Measurements from ENCODE around the gene CDCA7L.

CDCA7L gene

DNA sequence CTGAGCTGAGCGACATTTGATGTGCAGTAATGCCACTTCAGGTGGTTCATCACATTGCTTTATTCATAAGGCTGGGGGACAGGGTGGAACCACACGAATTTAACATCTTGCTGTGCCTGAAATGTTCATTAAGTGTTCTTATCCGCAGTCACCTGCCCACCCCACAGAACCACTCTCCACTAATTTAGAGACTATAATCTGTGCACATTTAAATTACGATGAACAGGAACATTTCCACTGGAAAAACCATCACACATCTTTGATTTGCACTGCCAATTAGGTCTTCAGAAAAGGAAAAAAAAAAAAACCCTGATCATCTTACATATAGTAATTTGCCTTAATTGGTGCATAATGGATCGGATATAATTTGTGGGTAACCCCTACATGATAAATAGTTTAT, 2.3 kb downstream of the CDCA7L start:
- H3K27ac ChIP-seq, result no peak overlapping the region
- no peak for DNase-seq
- in situ Hi-C loops (cut with HindIII; ENCODE audit: low pct_ligation_motif_present, low sequenced_read_pairs), result no loop called here
- no peaks in the 10 kb centered on the region for H3K36me3 ChIP-seq (replicated peaks)
- H3K4me3 ChIP-seq (ENCODE audit: low read depth, low read length), result no peak overlapping the region
- H3K27me3 ChIP-seq (replicated peaks), result no peaks in the 10 kb centered on the region
- TF ChIP-seq, protein P1, sequence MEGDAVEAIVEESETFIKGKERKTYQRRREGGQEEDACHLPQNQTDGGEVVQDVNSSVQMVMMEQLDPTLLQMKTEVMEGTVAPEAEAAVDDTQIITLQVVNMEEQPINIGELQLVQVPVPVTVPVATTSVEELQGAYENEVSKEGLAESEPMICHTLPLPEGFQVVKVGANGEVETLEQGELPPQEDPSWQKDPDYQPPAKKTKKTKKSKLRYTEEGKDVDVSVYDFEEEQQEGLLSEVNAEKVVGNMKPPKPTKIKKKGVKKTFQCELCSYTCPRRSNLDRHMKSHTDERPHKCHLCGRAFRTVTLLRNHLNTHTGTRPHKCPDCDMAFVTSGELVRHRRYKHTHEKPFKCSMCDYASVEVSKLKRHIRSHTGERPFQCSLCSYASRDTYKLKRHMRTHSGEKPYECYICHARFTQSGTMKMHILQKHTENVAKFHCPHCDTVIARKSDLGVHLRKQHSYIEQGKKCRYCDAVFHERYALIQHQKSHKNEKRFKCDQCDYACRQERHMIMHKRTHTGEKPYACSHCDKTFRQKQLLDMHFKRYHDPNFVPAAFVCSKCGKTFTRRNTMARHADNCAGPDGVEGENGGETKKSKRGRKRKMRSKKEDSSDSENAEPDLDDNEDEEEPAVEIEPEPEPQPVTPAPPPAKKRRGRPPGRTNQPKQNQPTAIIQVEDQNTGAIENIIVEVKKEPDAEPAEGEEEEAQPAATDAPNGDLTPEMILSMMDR (IDR thresholded peaks at IDR 0.05; ENCODE audit: low read depth, low read length, missing control alignments), result no peak

DNA sequence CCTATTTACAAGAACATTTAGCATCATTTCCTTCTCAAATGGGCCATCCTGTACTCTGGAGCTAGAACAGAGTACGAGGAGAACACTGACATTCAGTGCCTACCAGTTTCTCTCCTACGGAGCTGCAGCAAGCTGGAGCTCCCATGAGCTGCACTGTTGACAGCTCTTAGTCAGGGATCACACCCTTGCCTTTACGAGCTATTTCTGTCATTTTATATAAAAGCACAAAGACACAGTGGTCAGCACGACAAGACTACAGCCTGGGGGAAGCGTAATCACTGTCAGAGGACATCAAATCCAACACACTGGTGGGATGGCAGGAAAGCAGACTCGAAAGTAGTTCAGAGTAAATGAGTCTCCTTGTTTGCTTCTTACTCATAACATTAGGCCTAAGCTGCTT, 2.7 kb downstream of the CDCA7L start:
- H3K27me3 ChIP-seq (replicated peaks), result no peaks in the 10 kb centered on the region
- no peak overlapping the region for H3K27ac ChIP-seq
- no peaks in the 10 kb centered on the region for H3K36me3 ChIP-seq (replicated peaks)
- DNase-seq, result no peak
- H3K4me3 ChIP-seq (ENCODE audit: low read depth, low read length), result no peak overlapping the region
- TF ChIP-seq, protein P1 (IDR thresholded peaks at IDR 0.05; ENCODE audit: low read depth, low read length, missing control alignments), result no peak
- in situ Hi-C loops (cut with HindIII; ENCODE audit: low pct_ligation_motif_present, low sequenced_read_pairs), result no loop called here

DNA sequence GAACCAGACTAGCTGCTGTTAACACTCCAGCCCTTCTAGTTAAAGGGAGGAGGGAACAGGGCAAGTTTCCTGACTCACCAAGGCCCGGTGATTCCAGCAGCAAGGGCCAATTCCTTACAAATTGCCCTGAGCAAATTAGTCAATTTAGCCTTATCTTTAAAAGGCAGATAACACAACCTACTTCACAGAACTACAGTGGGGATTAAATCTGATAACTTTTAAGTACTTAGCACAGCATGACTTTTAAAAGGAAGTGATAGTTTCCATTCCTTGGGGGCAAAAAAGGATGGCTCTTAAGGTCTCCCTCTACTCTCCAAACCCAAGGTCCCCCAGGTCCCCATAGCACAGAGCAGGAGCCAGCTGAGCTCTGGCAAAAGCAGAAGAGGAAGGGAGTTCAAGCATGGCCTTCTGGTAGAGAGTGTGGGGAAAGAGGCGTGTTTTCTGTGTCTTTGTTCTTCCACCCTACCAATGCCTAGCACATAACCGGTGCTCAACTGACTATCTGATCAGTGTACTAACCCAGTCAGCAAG, 4.0 kb downstream of the CDCA7L start:
- Histone ChIP-seq H3K27ac (no peak overlapping the region), H3K4me3 (ENCODE audit: low read depth, low read length) (no peak overlapping the region), H3K27me3 (replicated peaks) (no peaks in the 10 kb centered on the region), H3K36me3 (replicated peaks) (no peaks in the 10 kb centered on the region)
- in situ Hi-C loops (cut with HindIII; ENCODE audit: low pct_ligation_motif_present, low sequenced_read_pairs), result no loop called here
- no peak for DNase-seq
- TF ChIP-seq, protein P1 (IDR thresholded peaks at IDR 0.05; ENCODE audit: low read depth, low read length, missing control alignments), result no peak

DNA sequence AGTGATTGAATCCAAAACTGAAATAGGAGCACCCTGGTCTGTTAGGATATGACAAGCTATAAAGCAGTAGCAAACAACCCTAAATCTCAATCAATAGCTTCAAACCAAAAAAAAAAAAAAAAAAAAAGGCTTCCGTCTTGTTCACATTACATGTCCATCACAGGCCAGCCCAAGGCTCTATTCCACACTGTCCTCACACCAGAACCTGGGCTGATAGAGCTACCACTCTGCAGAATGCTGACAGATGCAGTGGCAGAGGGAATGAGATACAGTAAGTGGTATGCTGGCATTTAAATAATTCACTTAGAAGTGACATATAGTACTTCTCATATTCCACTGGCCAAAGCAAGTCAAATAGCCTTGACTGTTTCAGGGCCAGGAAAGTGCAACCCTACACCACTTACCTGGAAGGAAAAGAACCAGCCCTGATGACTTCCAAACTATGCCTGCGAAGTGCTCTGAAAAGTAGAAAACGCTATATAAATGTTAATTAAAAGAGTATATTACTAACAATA, 5.8 kb downstream of the CDCA7L start:
- Histone ChIP-seq H3K36me3 (replicated peaks) (no peaks in the 10 kb centered on the region), H3K4me3 (ENCODE audit: low read depth, low read length) (no peak overlapping the region), H3K27me3 (replicated peaks) (no peaks in the 10 kb centered on the region), H3K27ac (no peak overlapping the region)
- DNase-seq, result no peak
- in situ Hi-C loops (cut with HindIII; ENCODE audit: low pct_ligation_motif_present, low sequenced_read_pairs), result no loop called here
- TF ChIP-seq, protein P1 (IDR thresholded peaks at IDR 0.05; ENCODE audit: low read depth, low read length, missing control alignments), result no peak

DNA sequence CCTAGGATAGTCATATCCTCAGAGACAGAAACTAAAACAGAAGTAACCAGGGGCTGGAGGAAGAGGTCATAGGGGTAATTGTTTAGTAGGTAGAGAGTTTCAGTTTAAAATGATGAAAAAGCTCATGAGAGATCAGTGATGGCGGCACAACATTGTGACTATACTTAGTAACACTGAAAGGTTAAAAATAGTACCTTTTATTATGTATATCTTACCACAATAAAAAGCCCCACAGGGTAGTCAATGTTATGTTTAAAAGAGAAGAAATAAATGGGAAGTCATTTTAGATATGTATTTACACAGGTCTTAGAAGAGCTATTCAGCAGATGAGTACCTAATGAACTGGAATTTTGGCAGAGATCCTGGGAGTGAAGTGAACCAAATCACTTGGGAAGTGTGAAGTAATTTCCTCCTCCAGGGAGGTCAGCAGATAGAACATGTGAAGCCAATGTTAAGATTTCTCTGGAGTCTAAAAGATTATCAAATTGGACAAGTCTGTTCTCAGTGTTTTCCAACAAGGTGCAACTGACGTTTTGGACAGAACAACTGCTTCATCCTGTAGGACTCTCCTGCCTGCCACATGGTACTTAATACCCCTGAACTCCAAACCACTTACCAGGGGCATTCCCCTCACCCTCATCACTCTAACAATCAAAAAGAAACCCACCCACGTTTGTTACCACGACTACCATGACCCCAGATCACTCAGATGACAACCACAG, 6.4 kb downstream of the CDCA7L start:
- DNase-seq, result no peak
- in situ Hi-C loops (cut with HindIII; ENCODE audit: low pct_ligation_motif_present, low sequenced_read_pairs), result no loop called here
- TF ChIP-seq, protein P1 (IDR thresholded peaks at IDR 0.05; ENCODE audit: low read depth, low read length, missing control alignments), result no peak

More for the DNA sequence above, 6.4 kb downstream of the CDCA7L start:
- no peak overlapping the region for H3K4me3 ChIP-seq (ENCODE audit: low read depth, low read length)
- no peak overlapping the region for H3K27ac ChIP-seq
- no peaks in the 10 kb centered on the region for H3K27me3 ChIP-seq (replicated peaks)
- H3K36me3 ChIP-seq (replicated peaks), result no peaks in the 10 kb centered on the region

All from brain microvascular endothelial cell (primary cell).